GM18870 (cell line): ENCODE data around the gene ASB5.

Experiments
- ATAC-seq: cut with Tn5 transposase; IDR thresholded peaks from one replicate; pipeline ENCODE4 v1.9.1; 2021; ENCODE audit warnings: moderate library complexity; ENCODE audit not compliant: unreplicated experiment

ASB5 gene

GRCh38 chr4:176185051-176185450 is 84.0 kb downstream of the ASB5 start:
- ATAC-seq, result no peak
